ENCODE results near the gene DHX34. TPM values are rescaled to one million over a fixed set of nuclear protein-coding genes. Genes with fewer than 3 reads are reported as not detected.
"Not testable (repeated sequence)": the region's sequence is repeated elsewhere in the genome, so short reads cannot be mapped to it uniquely, and the experiment has no call there.

The DHX34 gene
- total RNA-seq, 1 experiment from 2014 or later: 16.2 TPM

DNA sequence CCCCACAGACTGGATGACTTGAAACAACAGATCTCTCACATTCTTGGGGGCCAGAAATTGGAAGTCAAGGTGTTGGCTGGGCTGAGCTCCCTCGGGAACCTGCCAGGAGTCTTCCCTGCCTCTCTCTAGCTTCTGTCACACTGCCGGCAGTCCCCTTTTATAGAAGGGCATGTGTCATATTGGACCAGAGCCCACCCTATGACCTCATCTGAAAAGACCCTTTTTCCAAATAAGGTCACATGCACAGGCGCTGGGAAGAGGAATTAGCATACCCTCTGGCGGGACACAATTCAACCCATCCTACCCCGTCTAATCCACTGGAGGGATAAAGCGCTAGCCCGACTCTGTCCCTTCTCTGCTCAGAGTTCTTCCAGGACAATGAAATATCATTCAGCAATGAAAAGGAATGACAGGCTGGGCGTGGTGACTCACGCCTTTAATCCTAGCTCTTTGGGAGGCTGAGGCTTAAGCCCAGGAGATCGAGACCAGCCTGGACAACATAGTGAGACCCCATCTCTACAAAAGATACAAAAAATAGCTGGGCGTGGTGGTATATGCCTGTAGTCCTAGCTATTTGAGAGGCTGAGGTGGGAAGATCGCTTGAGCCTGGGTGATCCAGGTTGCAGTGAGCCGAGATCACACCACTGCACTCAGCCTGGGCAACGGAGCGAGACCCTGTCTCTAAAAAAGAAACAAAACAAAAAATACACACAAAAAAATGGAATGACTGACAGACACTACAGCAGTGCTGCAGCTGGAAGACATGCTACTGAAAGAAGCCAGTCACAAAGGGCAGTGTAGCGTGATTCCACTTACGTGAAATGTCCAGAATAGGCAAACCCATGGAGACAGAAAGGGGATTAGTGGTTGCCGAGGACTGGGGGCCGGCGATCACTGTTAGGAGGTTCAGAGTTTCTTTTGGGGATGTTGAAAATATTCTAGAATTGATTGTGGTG lies 41.7 kb downstream of the DHX34 start:
- no peak for DNase-seq (ENCODE audit: low read depth)

- DNase-seq (ENCODE audit: low read depth): peak; percentile 63
Observed at GRCh38 chr19:47391510-47392223, 42.6 kb downstream of the DHX34 start.

DNA sequence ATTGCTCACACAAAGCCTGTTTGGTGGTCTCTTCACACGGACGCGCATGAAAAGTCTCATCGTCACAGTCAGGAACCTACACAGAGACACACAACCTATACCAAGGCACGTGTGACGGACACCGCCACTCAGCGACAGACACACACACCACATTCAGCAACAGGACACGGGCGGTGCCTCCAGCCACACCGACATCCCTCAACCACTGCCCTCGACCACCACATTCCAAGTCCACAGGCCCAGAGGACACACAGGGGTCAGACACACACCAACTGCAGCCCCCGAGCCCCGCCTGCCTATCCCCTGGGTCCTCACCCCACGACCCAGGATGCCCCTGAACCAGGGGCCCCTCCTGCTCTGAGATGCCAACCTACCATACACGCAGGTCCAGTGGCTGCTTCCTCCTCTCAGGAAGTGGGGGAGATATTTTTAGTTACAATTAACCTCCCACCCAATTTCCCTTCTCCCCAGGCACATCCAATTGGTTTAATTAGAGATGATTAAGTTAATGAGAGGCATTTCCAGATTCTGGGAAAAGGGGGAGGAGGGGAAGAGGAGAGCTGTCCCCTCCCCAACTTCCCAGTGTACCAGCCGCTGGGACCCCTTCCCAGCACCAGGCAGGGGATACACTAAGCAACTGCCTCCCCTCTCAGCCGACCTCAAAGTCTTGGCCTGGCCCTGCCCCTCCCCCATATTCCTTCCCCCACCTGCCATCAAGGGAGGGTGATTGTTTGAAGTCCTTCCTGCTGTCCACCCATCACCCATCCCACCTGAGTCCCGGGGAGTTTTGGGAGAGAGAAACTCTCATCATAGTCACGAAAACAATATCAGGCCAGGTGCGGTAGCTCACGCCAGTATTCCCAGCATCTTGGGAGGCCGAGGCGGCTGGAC lies 49.8 kb downstream of the DHX34 start:
- DNase-seq (ENCODE audit: low read depth): no peak

GRCh38 chr19:47402504-47402903 lies 53.4 kb downstream of the DHX34 start:
- no peak for DNase-seq (ENCODE audit: low read depth)

GRCh38 chr19:47404334-47405196 lies 55.5 kb downstream of the DHX34 start:
- DNase-seq (ENCODE audit: low read depth): no peak

- DNase-seq (ENCODE audit: low read depth): no peak
Observed at GRCh38 chr19:47405197-47405550, 56.1 kb downstream of the DHX34 start.

GRCh38 chr19:47405854-47406417 lies 56.8 kb downstream of the DHX34 start:
- DNase-seq (ENCODE audit: low read depth): no peak

DNA sequence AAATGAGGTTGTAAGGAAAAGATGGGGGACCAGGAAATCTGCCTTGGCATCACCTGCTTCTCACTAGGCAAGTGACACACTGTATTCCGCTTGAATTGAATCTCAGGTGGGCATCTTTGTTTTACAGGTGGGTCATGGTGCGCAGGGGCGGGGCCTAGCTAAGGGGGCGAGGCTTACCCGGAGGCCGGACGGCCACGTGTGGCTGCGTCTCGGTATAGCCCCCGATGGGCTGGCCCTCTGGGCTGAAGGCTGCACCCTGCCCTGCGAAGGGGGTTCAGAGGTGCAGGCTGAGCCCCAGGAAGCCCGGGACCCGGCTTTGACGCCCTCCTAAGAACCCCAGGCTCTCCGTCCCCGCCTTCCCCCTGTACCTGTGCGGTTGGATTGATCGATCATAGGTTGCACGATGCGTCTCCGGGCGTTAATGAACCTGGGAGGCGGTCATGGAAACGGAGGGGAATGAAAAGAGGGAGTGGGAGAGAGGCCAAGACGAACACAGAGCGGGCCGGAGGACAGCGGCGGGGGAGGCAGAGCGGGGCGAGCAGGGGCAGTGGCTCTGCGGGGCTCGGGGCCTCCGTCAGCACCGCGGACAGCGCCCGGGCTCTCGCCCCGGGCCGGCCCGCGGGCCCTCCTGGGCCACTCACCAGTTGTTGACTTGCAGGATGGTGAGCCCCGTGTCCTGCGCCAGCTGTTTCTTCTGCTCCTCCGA lies 57.7 kb downstream of the DHX34 start:
- DNase-seq (ENCODE audit: low read depth): no peak

DNA sequence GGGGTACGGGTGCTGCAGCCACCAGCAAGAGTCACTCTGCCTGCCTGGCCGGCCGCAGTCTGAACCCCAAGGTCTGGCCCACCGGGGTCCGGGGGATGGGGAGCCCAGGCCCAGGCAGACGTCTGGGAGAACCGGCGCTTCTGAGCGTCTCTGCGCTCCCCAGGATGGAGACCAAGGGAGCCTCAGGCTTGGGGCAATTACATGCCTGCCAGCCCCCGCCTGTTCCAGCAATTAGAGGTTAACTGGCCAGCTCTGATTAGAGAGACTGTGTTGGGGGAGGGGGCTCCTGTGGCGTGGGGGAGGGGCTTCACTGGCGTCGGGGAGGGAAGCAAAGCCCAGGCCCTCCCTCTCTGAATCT lies 58.3 kb downstream of the DHX34 start:
- DNase-seq (ENCODE audit: low read depth): no peak

GRCh38 chr19:47408156-47408938 lies 59.2 kb downstream of the DHX34 start:
- DNase-seq (ENCODE audit: low read depth): no peak

DNA sequence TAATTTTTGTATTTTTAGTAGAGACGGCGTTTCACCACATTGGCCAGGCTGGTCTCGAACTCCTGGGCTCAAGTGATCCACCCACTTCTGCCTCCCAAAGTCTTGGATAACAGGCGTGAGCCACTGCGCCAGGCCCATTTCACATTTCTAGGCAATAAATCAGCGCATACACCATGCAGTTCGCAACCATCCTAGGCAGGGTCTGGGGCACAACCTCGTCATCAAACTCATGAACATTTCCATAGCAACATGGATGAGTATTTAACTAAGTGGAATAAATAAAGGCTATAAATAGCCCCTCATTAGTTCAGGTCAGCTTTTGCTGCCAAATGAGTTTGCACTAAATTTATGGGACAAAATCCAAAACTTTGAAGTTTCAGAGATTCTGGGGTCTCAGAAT lies 62.0 kb downstream of the DHX34 start:
- DNase-seq (ENCODE audit: low read depth): peak; percentile 70

GRCh38 chr19:47411696-47412095 lies 62.6 kb downstream of the DHX34 start:
- DNase-seq (ENCODE audit: low read depth): not testable (repeated sequence)

DNA sequence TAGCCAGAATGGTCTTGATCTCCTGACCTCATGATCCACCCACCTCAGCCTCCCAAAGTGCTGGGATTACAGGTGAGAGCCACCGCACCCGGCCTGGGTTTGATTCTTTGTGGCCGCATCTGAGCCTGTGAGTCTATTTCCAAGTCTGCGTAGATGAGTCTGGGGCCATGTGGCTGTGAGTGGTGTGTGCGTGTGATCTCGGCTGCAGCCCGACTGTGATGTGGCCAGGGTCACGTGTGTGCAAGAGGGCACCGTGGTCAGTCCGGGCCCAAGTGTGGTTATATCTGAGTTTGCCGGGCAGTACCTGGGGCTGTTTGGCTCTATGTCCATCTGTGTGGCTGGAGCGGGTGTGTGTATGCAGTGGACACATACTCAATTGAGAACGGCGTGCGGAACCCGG lies 64.8 kb downstream of the DHX34 start:
- no peak for DNase-seq (ENCODE audit: low read depth)

DNA sequence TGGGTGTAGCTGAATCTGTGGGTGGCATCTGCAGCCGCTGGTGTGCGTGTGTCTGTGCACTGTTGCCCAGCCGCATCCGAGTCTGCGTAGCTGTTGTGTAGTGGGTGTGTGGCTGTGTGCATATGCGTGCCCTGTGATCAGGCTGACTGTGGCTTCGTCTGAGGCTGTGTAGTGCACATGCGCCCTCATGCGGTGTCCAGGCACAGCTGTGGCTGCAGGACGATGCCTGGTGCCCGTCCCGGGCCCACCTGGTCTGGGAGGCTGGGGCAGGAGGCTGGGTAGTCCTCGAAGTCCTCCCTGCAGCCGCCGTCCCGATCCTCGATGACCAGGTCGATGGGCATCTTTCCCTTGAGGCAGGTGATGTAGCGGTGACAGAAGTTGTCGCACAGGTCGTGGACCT lies 65.4 kb downstream of the DHX34 start:
- DNase-seq (ENCODE audit: low read depth): peak; percentile 53

GRCh38 chr19:47415953-47416642 lies 67.0 kb downstream of the DHX34 start:
- no peak for DNase-seq (ENCODE audit: low read depth)

DNA sequence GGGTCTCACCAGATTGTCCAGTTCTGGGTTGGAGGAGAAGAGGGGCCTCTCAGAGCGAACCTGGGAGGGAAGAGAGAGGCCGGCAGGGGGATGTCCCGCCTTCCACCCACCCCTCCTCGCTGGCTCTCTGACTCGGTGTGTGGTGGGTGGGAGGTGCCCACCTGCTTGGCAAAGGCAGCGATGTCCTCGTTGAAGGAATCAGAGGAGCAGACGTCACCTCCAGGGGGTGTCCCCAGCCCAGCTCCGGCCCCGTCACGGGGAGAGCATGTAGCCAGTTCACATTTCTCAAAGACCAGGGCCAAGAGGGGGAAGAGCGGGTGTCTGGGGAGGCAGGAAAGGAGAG lies 67.5 kb downstream of the DHX34 start:
- no peak for DNase-seq (ENCODE audit: low read depth)

- no peak for DNase-seq (ENCODE audit: low read depth)
Observed at GRCh38 chr19:47417107-47417745, 68.1 kb downstream of the DHX34 start.
